IPS-18c (cell line): Measurements from ENCODE around the gene ELOVL6.
A peak's percentile ranks its signal among the peaks of the same experiment; 100 is the strongest.
"Not testable (repeated sequence)": the region's sequence is repeated elsewhere in the genome, so short reads cannot be mapped to it uniquely, and the experiment has no call there.

Experiments
- H3K4me3 ChIP-seq: 2 replicates; pipeline ENCODE4 v1.7.0; 2013; ENCODE audit warnings: low read depth, mild to moderate bottlenecking, low read length, moderate library complexity; ENCODE audit not compliant: insufficient read depth
- H3K9me3 ChIP-seq: one replicate; pipeline ENCODE4 v1.6.1; 2013; ENCODE audit warnings: mild to moderate bottlenecking, low read length, moderate library complexity; ENCODE audit not compliant: control insufficient read depth, insufficient read depth

Gene ELOVL6

DNA sequence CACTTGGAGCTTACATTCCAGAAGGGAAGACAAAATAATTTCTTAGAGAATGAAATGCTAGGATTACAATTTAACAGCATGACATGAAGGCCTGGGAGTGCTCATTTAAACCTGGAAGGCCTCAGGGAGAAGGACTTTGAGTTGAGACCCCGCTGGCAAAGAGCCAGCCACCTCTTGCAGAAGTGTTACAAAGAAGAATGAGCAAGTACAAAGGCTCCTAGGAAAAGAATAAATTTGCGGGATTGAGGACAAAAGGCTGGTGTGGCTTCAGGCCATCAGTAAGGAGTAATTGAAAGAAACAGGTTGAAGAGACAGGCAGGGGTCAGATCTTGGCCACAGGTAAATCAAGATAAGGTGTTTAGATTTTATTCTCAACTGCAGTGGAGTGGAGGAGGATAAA, 3.1 kb upstream of the ELOVL6 start:
- Histone ChIP-seq H3K4me3 (no peak overlapping the region), H3K9me3 (no peaks in the 10 kb centered on the region)

GRCh38 chr4:110200689-110201088, 2.3 kb upstream of the ELOVL6 start:
- H3K4me3 ChIP-seq = no peak overlapping the region
- no peaks in the 10 kb centered on the region for H3K9me3 ChIP-seq

- no peaks in the 10 kb centered on the region for H3K9me3 ChIP-seq
- peak overlapping the region; percentile 88 for H3K4me3 ChIP-seq
Observed at GRCh38 chr4:110198049-110198434, 373 bp downstream of the ELOVL6 start.

DNA sequence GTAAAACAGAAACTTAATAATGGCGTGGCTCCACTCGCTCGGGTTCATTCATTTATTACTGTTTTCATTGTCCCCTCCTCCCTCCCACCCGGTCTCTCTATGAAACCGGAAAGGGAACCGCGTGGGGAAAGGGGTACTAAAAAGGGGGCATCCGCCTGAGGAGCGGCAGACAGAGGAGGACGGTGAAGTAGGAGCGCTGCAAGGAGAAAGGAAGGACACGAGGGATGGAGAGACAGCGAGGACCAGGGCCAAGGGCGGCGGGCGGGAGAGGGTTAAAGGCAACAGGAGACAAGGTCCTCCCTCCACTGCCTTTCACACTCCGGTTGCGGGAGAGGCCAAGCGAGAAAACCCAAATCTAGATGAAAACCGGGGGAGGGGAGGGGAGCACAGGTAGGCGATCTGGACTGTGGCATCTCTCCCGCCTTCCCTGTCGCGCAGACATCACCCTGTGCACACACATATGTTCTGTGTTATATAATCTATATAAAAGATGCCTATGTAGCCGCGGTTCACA, 829 bp downstream of the ELOVL6 start:
- peak overlapping the region; percentile 88 for H3K4me3 ChIP-seq
- no peaks in the 10 kb centered on the region for H3K9me3 ChIP-seq

GRCh38 chr4:110196871-110197528, 1.4 kb downstream of the ELOVL6 start:
- peak overlapping the region; percentile 88 for H3K4me3 ChIP-seq
- no peaks in the 10 kb centered on the region for H3K9me3 ChIP-seq

DNA sequence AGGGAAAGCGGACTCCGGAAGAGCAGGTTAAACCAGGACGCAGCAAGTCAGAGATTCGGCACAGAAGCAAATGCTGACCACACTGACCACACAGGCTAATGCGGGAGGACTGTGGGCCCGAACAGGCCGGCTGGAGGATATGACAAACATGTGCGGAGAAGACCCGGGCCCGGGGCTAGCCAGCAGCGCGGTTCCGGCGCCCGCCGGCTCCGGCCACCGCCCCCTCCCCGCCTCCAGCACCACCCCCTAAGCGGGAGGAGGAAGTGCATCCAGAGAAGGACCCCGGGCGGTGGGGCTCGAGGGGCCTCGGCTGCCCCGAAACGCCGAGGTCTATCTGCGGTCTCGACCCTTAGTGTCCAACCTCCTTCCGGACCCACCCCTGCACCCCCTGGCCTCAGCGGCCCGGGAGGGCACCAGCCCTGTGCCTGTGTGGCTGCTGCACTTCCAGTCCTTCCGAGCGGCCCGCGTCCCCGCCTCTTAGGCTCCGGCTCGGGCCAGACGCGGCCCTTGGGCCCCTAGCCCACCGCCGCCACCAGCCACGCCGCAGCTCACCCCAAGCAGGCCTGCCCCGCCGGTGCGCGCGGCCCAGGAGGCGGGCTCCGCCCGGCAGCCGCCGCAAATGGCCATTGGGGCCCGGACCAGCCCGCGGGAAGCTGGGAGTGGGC, 2.1 kb downstream of the ELOVL6 start:
- Histone ChIP-seq H3K4me3 (peak overlapping the region; percentile 88), H3K9me3 (no peaks in the 10 kb centered on the region)

DNA sequence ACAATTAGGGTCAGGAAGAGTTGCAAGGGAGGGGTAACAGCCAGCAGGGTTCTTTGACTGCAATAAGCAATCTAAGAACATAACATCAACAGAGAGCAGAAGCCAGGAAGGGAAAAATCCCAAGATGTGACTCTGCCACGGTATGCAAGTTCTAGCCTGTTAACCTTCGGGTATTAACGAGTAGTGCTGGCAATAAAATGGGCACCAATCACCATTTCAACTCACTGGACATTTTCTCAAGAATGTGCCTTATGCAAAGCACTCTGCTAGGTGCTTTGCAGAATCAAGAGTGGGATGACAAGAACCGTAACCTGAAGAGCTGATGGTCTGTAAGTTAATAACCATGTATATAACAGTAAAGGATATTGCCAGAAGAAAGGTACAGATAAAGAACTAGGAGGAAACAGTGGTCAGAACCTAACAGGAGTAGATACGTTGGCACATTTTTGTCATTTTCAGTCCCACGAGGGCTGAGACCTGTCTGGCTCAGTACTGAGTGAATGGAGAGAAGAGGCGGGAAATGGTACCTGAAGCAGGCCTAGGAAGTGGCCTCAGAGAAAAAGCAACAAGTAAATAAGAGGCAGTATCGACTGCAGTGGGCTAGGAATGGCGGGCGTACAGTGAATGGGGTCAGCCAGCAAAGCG, 2.7 kb downstream of the ELOVL6 start:
- Histone ChIP-seq H3K4me3 (peak overlapping the region; percentile 88), H3K9me3 (no peaks in the 10 kb centered on the region)

GRCh38 chr4:110193822-110194761, 4.3 kb downstream of the ELOVL6 start:
- Histone ChIP-seq H3K9me3 (no peaks in the 10 kb centered on the region), H3K4me3 (no peak overlapping the region)

DNA sequence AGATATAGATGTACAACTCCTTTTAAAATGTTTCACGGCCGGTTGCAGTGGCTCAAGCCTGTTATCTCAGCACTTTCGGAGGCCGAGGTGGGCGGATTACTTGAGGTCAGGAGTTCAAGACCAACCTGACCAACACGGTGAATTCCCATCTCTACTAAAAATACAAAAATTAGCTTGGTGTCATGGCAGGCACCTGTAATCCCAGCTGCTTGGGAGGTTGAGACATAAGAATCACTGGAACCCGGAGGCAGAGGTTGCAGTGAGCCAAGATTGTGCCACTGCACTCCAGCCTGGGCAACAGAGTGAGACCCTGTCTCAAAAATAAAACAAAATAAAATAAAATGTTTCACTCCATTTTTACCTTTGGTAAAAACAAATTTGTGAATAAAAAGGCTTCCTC, 5.1 kb downstream of the ELOVL6 start:
- H3K9me3 ChIP-seq, H3K4me3 ChIP-seq: not testable (repeated sequence)

DNA sequence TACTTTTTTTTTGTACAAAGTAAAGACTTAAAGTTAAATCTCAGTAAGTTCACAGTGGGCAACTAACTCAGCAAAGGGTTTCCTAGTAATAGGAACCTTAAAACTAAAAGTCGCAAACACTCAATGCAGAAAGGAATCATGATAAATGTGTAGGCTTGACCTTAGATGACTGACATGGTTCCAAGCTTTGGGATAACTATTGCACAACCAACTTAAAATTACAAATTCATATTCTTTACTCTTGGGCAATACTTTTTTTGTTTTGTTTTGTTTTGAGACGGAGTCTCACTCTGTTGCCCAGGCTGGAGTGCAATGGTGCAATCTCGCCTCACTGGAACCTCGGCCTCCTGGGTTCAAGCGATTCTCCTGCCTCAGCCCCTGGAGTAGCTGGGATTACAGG, 8.2 kb downstream of the ELOVL6 start:
- no peaks in the 10 kb centered on the region for H3K9me3 ChIP-seq
- no peak overlapping the region for H3K4me3 ChIP-seq

- H3K4me3 ChIP-seq = no peak overlapping the region
- H3K9me3 ChIP-seq = no peaks in the 10 kb centered on the region
Observed at GRCh38 chr4:110188113-110188512, 10.3 kb downstream of the ELOVL6 start.

GRCh38 chr4:110184791-110185155, 13.6 kb downstream of the ELOVL6 start:
- Histone ChIP-seq H3K9me3 (no peaks in the 10 kb centered on the region), H3K4me3 (no peak overlapping the region)

DNA sequence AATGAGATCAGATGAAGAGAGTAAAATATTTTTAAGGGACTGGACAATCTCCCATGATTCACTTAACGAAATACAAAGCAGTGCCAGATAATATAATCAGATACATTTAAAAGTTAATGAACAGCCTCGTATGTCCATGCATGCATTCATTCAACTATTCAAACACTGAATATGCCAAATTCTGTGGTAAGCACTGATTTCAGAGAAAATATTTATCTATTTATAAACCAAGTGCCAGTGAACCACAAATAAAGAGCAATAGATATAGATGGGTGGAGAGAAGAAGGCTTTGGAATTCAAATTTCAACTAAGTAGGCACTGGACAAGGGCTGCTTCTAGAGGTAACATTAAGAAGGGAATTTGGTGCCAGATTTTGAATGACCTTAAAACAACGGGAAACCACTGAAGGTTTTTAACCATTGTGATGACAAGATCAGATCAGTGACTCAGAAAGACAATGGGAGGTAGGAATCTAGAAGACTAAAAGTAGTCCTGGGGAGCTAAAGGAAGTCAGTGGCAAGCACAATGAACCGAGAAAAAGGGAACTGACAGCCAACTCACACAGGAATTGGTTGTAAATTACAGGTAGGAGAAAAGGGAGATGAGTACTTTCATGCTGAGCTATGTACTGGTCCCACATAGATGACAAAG, 14.2 kb downstream of the ELOVL6 start:
- Histone ChIP-seq H3K4me3 (no peak overlapping the region), H3K9me3 (no peaks in the 10 kb centered on the region)

DNA sequence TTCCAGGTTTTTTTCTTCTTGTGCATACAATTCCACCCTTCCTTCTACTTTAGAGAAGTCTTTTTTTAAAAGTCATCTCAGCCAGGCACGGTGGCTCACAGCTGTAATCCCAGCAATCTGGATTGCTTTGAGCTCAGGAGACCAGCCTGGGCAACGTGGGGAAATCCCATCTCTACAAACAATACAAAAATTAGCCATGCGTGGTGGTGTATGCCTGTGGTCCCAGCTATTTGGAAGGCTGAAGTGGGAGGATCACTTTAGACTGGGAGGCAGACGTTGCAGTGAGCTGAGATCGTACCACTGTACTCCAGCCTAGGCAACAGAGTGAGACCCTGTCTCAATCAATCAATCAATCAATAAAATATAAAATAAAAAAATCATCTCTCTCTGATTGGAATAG, 14.8 kb downstream of the ELOVL6 start:
- Histone ChIP-seq H3K4me3 (no peak overlapping the region), H3K9me3 (no peaks in the 10 kb centered on the region)

DNA sequence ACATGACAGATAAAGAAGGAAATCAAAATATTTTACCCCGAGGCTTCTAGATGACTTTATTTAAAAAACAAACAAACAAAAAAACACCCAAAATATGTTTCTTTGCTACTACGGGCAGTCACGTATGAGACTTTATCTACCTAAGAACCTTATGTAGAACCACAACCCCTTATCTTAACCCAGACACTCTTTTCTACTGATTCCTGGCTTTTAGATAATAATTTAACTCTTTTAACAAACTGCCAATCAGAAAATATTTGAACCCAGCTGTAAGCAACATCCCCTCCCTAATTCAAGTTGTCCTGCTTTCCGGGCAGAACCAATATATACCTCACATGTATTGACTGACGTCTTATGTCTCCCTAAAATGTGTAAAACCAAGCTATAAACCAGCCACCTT, 15.4 kb downstream of the ELOVL6 start:
- H3K9me3 ChIP-seq = no peaks in the 10 kb centered on the region
- no peak overlapping the region for H3K4me3 ChIP-seq

GRCh38 chr4:110181890-110182289, 16.5 kb downstream of the ELOVL6 start:
- no peak overlapping the region for H3K4me3 ChIP-seq
- H3K9me3 ChIP-seq = no peaks in the 10 kb centered on the region

DNA sequence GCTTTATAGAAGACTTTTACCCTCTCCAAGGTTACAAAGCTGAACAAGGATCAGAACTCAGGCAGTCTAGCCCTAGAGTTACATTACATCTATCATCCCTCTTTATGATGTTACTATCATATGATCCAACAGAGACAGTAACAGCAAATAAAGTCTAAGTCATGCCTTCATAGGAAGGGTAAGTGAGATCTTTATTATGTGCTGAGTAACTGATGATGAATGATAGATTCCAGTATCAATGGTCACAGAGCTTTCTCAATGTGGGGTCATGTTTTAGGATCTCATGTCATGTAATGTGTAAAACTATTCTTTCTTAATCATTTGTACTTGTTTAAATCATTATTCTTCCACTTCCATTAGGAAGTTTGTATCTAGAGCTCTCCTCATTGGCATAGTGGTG, 22.8 kb downstream of the ELOVL6 start:
- H3K4me3 ChIP-seq = no peak overlapping the region

More for the DNA sequence above, 22.8 kb downstream of the ELOVL6 start:
- no peaks in the 10 kb centered on the region for H3K9me3 ChIP-seq
